ENCODE data around the gene CRKL.

The CRKL gene

DNA sequence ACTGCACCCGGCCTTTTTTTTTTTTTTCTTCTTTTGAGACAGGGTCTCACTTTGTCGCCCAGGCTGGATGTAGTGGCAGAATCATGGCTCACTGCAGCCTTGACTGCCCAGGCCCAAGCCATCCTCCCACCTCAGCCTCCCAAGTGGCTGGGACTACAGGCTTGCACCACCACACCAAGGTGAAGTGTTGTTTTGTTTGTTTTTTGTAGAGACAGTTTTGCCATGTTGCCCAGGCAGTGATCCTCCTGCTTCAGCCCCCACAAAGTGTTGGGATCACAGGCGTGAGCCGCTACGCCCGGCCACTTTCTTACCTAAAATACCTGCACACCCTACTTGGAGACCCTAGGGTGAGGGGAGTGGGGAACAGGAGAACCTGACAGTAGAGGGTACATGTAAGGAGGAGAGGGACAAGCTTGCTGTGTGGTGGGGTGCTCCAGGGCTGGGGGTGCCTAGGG lies 45.3 kb downstream of the CRKL start:
- DNase-seq (ENCODE audit: extremely low spot score) = no peak
- CTCF ChIA-PET = interaction anchor here (0.6 to 1.7 kb wide), 3 partner anchors 34 to 100 kb away, joined by 3 to 6 read pairs (median 3); no protein-coding TSS in a partner anchor

DNA sequence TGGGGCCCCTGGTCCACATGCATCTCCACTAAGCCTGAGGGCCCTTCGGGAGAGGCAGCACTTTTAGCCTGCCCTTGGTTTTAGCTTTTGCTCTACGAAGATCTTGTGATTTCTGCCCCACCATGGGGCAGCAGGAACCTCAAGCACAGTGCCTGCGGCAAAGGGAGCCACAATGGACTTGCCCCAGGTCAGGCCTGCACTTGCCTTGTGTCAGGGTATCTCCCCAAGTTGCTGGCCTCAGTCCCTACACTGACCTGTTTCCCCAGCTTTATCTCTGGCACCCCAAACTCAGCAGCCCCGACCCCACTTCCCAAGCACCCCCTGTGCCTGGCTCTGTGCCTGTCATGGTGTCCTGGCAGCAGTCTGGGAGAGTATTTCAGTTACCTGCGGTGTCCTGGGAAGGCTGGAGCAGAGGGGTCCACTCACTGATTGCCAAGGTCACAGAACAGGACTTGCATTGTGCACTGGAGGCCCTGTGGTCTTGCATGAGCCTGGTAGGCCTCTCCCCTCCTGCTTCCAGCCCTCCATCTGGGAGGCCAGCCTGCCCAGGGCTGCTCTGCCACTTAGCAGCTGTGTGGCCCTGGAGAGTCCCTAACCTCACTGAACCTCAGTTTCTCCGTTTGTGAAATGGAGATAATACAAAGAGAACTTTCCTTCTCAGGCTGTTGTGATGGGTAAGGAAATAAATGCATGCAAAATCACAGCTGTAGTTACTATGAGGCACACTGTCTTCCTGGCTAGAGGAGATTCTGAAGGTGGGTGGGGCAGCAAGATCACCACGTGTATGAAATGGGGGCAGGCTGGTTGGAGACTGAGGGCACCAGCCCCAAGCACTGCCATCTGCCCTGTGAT lies 46.2 kb downstream of the CRKL start:
- CTCF ChIA-PET = interaction anchor here (0.5 to 0.6 kb wide), 2 partner anchors 43 to 83 kb away, joined by 3 read pairs; no protein-coding TSS in a partner anchor
- POLR2A ChIA-PET = interaction anchor here (1.8 kb wide), 1 partner anchor 18 kb away, joined by 15 read pairs; the partner anchor contains the start of gene LZTR1
- TF ChIP-seq CTBP1 (IDR thresholded peaks at IDR 0.05; ENCODE audit: borderline replicate concordance) = no peak
- TF ChIP-seq BHLHE40 (IDR thresholded peaks at IDR 0.05; ENCODE audit: borderline replicate concordance) = no peak
- TF ChIP-seq SUZ12 (IDR thresholded peaks at IDR 0.05) = no peak
- TF ChIP-seq, protein P1, sequence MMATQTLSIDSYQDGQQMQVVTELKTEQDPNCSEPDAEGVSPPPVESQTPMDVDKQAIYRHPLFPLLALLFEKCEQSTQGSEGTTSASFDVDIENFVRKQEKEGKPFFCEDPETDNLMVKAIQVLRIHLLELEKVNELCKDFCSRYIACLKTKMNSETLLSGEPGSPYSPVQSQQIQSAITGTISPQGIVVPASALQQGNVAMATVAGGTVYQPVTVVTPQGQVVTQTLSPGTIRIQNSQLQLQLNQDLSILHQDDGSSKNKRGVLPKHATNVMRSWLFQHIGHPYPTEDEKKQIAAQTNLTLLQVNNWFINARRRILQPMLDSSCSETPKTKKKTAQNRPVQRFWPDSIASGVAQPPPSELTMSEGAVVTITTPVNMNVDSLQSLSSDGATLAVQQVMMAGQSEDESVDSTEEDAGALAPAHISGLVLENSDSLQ (IDR thresholded peaks at IDR 0.05) = no peak
- no peak for TF ChIP-seq LEF1 (IDR thresholded peaks at IDR 0.05; ENCODE audit: borderline replicate concordance)
- TF ChIP-seq ARNT (IDR thresholded peaks at IDR 0.05) = no peak
- TF ChIP-seq FOXK2 (IDR thresholded peaks at IDR 0.05) = no peak
- no peak for TF ChIP-seq FOXM1 (IDR thresholded peaks at IDR 0.05; ENCODE audit: borderline replicate concordance)
- TF ChIP-seq NFRKB (IDR thresholded peaks at IDR 0.05) = no peak
- no peak for TF ChIP-seq HDGF (IDR thresholded peaks at IDR 0.05; ENCODE audit: borderline replicate concordance)
- no peak for TF ChIP-seq FOXA1 (IDR thresholded peaks at IDR 0.05)
- no peak for TF ChIP-seq L3MBTL2 (conservative IDR thresholded peaks at IDR 0.05)
- no peak for TF ChIP-seq TARDBP (IDR thresholded peaks at IDR 0.05)
- no peak for TF ChIP-seq SP1 (IDR thresholded peaks at IDR 0.05)
- no peak for TF ChIP-seq ZNF384 (IDR thresholded peaks at IDR 0.05)
- no peak for TF ChIP-seq ELF4 (IDR thresholded peaks at IDR 0.05)
- no peak for DNase-seq (ENCODE audit: extremely low spot score)

More for the DNA sequence above, 45.3 kb downstream of the CRKL start:
- no peak for TF ChIP-seq ARNT (IDR thresholded peaks at IDR 0.05)
- TF ChIP-seq, protein P1 (IDR thresholded peaks at IDR 0.05) = no peak
- no peak for TF ChIP-seq TARDBP (IDR thresholded peaks at IDR 0.05)
- no peak for TF ChIP-seq CTBP1 (IDR thresholded peaks at IDR 0.05; ENCODE audit: borderline replicate concordance)
- no peak for TF ChIP-seq L3MBTL2 (conservative IDR thresholded peaks at IDR 0.05)
- no peak for TF ChIP-seq ZNF384 (IDR thresholded peaks at IDR 0.05)
- no peak for TF ChIP-seq LEF1 (IDR thresholded peaks at IDR 0.05; ENCODE audit: borderline replicate concordance)
- TF ChIP-seq FOXA1 (IDR thresholded peaks at IDR 0.05) = no peak
- POLR2A ChIA-PET = interaction anchor here (1.4 to 1.8 kb wide), 2 partner anchors 10 to 19 kb away, joined by 4 to 15 read pairs; partner anchors contain the start of gene LZTR1

- CTCF ChIA-PET = interaction anchor here (0.5 kb wide), 1 partner anchor 82 kb away, joined by 3 read pairs; no protein-coding TSS in a partner anchor
- TF ChIP-seq BHLHE40 (IDR thresholded peaks at IDR 0.05; ENCODE audit: borderline replicate concordance) = no peak
- TF ChIP-seq, protein P1 (IDR thresholded peaks at IDR 0.05) = no peak
- no peak for TF ChIP-seq SUZ12 (IDR thresholded peaks at IDR 0.05)
- TF ChIP-seq ARNT (IDR thresholded peaks at IDR 0.05) = no peak
- no peak for TF ChIP-seq TARDBP (IDR thresholded peaks at IDR 0.05)
- no peak for TF ChIP-seq ELF4 (IDR thresholded peaks at IDR 0.05)
- TF ChIP-seq NFRKB (IDR thresholded peaks at IDR 0.05) = no peak
- no peak for TF ChIP-seq L3MBTL2 (conservative IDR thresholded peaks at IDR 0.05)
- TF ChIP-seq FOXM1 (IDR thresholded peaks at IDR 0.05; ENCODE audit: borderline replicate concordance) = no peak
- no peak for TF ChIP-seq HDGF (IDR thresholded peaks at IDR 0.05; ENCODE audit: borderline replicate concordance)
- no peak for TF ChIP-seq ZNF384 (IDR thresholded peaks at IDR 0.05)
- TF ChIP-seq FOXA1 (IDR thresholded peaks at IDR 0.05) = no peak
- TF ChIP-seq FOXK2 (IDR thresholded peaks at IDR 0.05) = no peak
- no peak for TF ChIP-seq LEF1 (IDR thresholded peaks at IDR 0.05; ENCODE audit: borderline replicate concordance)
- no peak for DNase-seq (ENCODE audit: extremely low spot score)
- POLR2A ChIA-PET = interaction anchor here (1.8 kb wide), 1 partner anchor 18 kb away, joined by 15 read pairs; the partner anchor contains the start of gene LZTR1
These were observed 47.0 kb downstream of the CRKL start for GRCh38 chr22:20964090-20964798.

- POLR2A ChIA-PET = no interaction called here
- no peak for TF ChIP-seq FOXK2 (IDR thresholded peaks at IDR 0.05)
- no peak for TF ChIP-seq HDGF (IDR thresholded peaks at IDR 0.05; ENCODE audit: borderline replicate concordance)
- no peak for TF ChIP-seq BHLHE40 (IDR thresholded peaks at IDR 0.05; ENCODE audit: borderline replicate concordance)
- no peak for TF ChIP-seq NFRKB (IDR thresholded peaks at IDR 0.05)
- no peak for TF ChIP-seq ARNT (IDR thresholded peaks at IDR 0.05)
- TF ChIP-seq L3MBTL2 (conservative IDR thresholded peaks at IDR 0.05) = no peak
- TF ChIP-seq ZNF384 (IDR thresholded peaks at IDR 0.05) = no peak
- CTCF ChIA-PET = no interaction called here
- DNase-seq (ENCODE audit: extremely low spot score) = no peak
These were observed 47.5 kb downstream of the CRKL start for GRCh38 chr22:20964799-20965103.

- no peak for DNase-seq (ENCODE audit: extremely low spot score)
- ChIA-PET POLR2A (no interaction called here), CTCF (no interaction called here)
- TF ChIP-seq ARNT (IDR thresholded peaks at IDR 0.05) = no peak
- no peak for TF ChIP-seq TARDBP (IDR thresholded peaks at IDR 0.05)
- TF ChIP-seq FOXA1 (IDR thresholded peaks at IDR 0.05) = no peak
- no peak for TF ChIP-seq SP1 (IDR thresholded peaks at IDR 0.05)
- no peak for TF ChIP-seq FOXK2 (IDR thresholded peaks at IDR 0.05)
- no peak for TF ChIP-seq NFRKB (IDR thresholded peaks at IDR 0.05)
These were observed 48.1 kb downstream of the CRKL start for GRCh38 chr22:20965104-20965887.

All from HEK293T (cell line).